Uterus (tissue), 2 donors: ENCODE measurements around the gene RBM15B.

Source experiments
- POLR2A ChIP-seq, 2 donors: fragments of 450-650 bp; IDR thresholded peaks; one replicate each; pipeline ENCODE4 v1.6.1; 2016; ENCODE audit warnings: antibody characterized with exemption in 2 of 2, mild to moderate bottlenecking in 1 of 2, moderate library complexity in 1 of 2
- TF ChIP-seq, protein P1 (sequence below), 4 experiments: fragments of 200-600 bp in 2 of 4; fragments of 450-650 bp in 2 of 4; sonication (generic) in 2 of 4; IDR thresholded peaks; one replicate each; pipeline ENCODE4 v1.5.1; 2016 to 2019; ENCODE audit warnings: antibody characterized with exemption in 4 of 4, mild to moderate bottlenecking in 2 of 4, moderate library complexity in 1 of 4

DNA sequence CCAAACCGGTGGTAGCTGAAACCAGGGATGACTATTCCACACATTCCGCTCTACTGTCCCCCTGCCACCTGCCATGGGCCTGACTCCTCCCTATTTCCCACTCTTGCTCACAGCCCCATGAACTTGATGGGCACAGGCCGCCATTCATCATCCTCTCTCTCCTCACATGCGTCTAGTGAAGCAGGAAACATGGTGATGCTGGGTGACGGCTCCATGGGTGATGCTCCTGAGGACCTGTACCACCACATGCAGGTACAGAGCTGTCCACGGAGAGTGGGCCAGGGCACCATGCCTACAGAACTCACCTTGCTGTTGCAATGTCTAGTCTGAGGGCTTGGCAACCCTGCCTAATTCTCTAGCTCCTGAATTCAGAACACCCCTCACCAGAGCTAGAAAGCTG, 29.3 kb upstream of the RBM15B start:
- TF ChIP-seq, protein P1, sequence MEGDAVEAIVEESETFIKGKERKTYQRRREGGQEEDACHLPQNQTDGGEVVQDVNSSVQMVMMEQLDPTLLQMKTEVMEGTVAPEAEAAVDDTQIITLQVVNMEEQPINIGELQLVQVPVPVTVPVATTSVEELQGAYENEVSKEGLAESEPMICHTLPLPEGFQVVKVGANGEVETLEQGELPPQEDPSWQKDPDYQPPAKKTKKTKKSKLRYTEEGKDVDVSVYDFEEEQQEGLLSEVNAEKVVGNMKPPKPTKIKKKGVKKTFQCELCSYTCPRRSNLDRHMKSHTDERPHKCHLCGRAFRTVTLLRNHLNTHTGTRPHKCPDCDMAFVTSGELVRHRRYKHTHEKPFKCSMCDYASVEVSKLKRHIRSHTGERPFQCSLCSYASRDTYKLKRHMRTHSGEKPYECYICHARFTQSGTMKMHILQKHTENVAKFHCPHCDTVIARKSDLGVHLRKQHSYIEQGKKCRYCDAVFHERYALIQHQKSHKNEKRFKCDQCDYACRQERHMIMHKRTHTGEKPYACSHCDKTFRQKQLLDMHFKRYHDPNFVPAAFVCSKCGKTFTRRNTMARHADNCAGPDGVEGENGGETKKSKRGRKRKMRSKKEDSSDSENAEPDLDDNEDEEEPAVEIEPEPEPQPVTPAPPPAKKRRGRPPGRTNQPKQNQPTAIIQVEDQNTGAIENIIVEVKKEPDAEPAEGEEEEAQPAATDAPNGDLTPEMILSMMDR (IDR thresholded peaks at IDR 0.05), result no peak
- TF ChIP-seq POLR2A (IDR thresholded peaks at IDR 0.05), result no peak
